OCI-LY7 (cell line): ENCODE results near the gene AFF3. TPM values are rescaled to one million over a fixed set of nuclear protein-coding genes. Genes with fewer than 3 reads are reported as not detected.

Source experiments
- BruUV-seq: library from RNA; stranded (reverse); fragments of 400-500 nt; replicated peaks from 2 replicates; lab custom pipeline; 2021; lab: Mats Ljungman, UMichigan
- CTCF ChIA-PET: fragments of 300-600 bp; sonication (Branson Sonifier 250); formaldehyde crosslinking; loops from one replicate; lab custom pipeline; 2022; ENCODE audit warnings: antibody characterized with exemption; ENCODE audit not compliant: unreplicated experiment; lab: Charles Lee
- POLR2A ChIA-PET: fragments of 300-600 bp; sonication (Branson Sonifier 250); formaldehyde crosslinking; loops from one replicate; lab custom pipeline; 2022; ENCODE audit warnings: antibody characterized with exemption; lab: Charles Lee
- DNase-seq: peaks from one replicate; pipeline ENCODE4 v3.0.0-alpha.2; 2015; ENCODE audit warnings: low spot score
- H2AFZ ChIP-seq: fragments of 200-600 bp; sonication (generic), shearing (Covaris generic); 2 replicates; pipeline ENCODE4 v1.6.1; 2014; ENCODE audit warnings: mild to moderate bottlenecking, antibody characterized with exemption, low read length, moderate library complexity
- H3K27ac ChIP-seq: fragments of 200-600 bp; sonication (generic); 2 replicates; pipeline ENCODE4 v1.5.1; 2014; ENCODE audit warnings: mixed run types, low read depth, mild to moderate bottlenecking, moderate library complexity, low read length, inconsistent platforms; ENCODE audit not compliant: poor library complexity, severe bottlenecking
- H3K36me3 ChIP-seq: fragments of 200-600 bp; sonication (generic); 2 replicates; pipeline ENCODE4 v1.6.1; 2014; ENCODE audit warnings: mild to moderate bottlenecking, antibody characterized with exemption, low read length, moderate library complexity, mixed read lengths; ENCODE audit not compliant: insufficient read depth
- H3K4me1 ChIP-seq: fragments of 200-600 bp; sonication (generic); 2 replicates; pipeline ENCODE4 v1.5.1; 2014; ENCODE audit warnings: mild to moderate bottlenecking, low read length; ENCODE audit not compliant: insufficient read depth, poor library complexity, severe bottlenecking
- H3K4me2 ChIP-seq: fragments of 200-600 bp; sonication (generic); 2 replicates; pipeline ENCODE4 v1.6.1; 2014; ENCODE audit warnings: mild to moderate bottlenecking, low read length
- H3K4me3 ChIP-seq: fragments of 200-600 bp; sonication (generic); 2 replicates; pipeline ENCODE4 v1.5.1; 2014; ENCODE audit warnings: mild to moderate bottlenecking, low read depth, low read length; ENCODE audit not compliant: poor library complexity, severe bottlenecking
- H3K79me2 ChIP-seq: fragments of 200-600 bp; sonication (generic); 2 replicates; pipeline ENCODE4 v1.6.1; 2016; ENCODE audit warnings: low read depth, mild to moderate bottlenecking, low read length, moderate library complexity, mixed read lengths; ENCODE audit not compliant: insufficient read depth
- H3K9me2 ChIP-seq: fragments of 200-600 bp; sonication (generic); 2 replicates; pipeline ENCODE4 v1.6.1; 2016; ENCODE audit warnings: mild to moderate bottlenecking, low read length, mixed read lengths; ENCODE audit not compliant: insufficient read depth
- H3K9me3 ChIP-seq: fragments of 200-600 bp; sonication (generic); 2 replicates; pipeline ENCODE4 v1.6.1; 2014; ENCODE audit warnings: mild to moderate bottlenecking, mixed run types, low read length, mixed read lengths
- H4K20me1 ChIP-seq: fragments of 200-600 bp; sonication (generic); 2 replicates; pipeline ENCODE4 v1.6.1; 2014; ENCODE audit warnings: mild to moderate bottlenecking, antibody characterized with exemption, low read length, moderate library complexity, mixed read lengths; ENCODE audit not compliant: insufficient read depth
- EZH2phosphoT487 ChIP-seq: fragments of 200-600 bp; sonication (generic); IDR thresholded peaks from 2 replicates; pipeline ENCODE4 v1.6.1; 2018; ENCODE audit warnings: low read depth, borderline replicate concordance, mild to moderate bottlenecking, mixed run types, antibody characterized with exemption, low read length, moderate library complexity, mixed read lengths
- intact Hi-C: fragments of 100-400 bp; cut with micrococcal nuclease; formaldehyde crosslinking; loops from one replicate; pipeline ENCODE4 v1.10.0; 2022; ENCODE audit not compliant: unreplicated experiment
- total RNA-seq, 2 experiments: library from RNA; depleted of rRNA in 1 of 2; stranded (reverse); fragments of >200 nt in 1 of 2; shearing (Covaris generic) in 1 of 2; gene quantifications; 2 replicates each; pipeline ENCODE4 v1.2.3, GENCODE V29; 2014 to 2022
- TF ChIP-seq, protein P1 (sequence below): fragments of 200-600 bp; sonication (generic); conservative IDR thresholded peaks from 2 replicates; pipeline ENCODE4 v1.5.1; 2014; ENCODE audit warnings: mild to moderate bottlenecking, antibody characterized with exemption, low read length, moderate library complexity, mixed read lengths

The AFF3 gene
- total RNA-seq, 2 experiments from 2014 or later, result 131 to 133 TPM

DNA sequence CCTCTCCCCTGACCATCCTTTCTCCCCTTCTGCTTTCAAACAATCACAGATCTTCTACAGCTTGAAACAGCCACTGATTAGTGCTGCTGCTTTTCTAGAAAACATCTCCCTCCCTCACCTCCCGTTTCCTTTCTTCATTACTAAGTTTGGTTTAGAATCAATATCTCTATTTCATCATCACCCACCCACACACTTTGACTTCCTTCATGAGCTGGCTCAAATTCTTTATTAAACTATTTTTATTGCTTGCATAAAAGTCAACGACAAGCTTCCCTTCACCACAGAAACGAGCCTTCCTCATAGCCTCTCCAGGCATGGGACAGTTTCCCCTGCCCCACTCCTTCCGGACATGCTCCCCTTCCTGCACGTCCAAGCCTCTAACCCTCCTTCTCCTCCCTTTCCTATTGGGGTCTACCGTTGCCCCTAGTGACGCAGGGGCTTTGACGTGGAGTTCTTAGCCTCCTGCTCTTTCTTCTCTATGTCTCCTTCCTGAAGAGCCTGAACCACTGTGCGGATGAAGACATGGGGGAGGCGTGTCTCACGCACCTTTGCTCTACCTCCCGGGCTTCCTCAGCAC, 172.0 kb downstream of the AFF3 start:
- intact Hi-C loops, result no loop called here
- Histone ChIP-seq H2AFZ (no peak overlapping the region), H4K20me1 (no peaks in the 10 kb centered on the region), H3K79me2 (no peaks in the 10 kb centered on the region), H3K4me2 (no peak overlapping the region), H3K4me1 (no peaks in the 10 kb centered on the region), H3K9me3 (no peaks in the 10 kb centered on the region), H3K9me2 (no peaks in the 10 kb centered on the region), H3K4me3 (no peak overlapping the region), H3K36me3 (peaks cover 43% of the 10 kb centered on the region), H3K27ac (no peak overlapping the region)
- TF ChIP-seq EZH2phosphoT487, result no peak
- TF ChIP-seq, protein P1, sequence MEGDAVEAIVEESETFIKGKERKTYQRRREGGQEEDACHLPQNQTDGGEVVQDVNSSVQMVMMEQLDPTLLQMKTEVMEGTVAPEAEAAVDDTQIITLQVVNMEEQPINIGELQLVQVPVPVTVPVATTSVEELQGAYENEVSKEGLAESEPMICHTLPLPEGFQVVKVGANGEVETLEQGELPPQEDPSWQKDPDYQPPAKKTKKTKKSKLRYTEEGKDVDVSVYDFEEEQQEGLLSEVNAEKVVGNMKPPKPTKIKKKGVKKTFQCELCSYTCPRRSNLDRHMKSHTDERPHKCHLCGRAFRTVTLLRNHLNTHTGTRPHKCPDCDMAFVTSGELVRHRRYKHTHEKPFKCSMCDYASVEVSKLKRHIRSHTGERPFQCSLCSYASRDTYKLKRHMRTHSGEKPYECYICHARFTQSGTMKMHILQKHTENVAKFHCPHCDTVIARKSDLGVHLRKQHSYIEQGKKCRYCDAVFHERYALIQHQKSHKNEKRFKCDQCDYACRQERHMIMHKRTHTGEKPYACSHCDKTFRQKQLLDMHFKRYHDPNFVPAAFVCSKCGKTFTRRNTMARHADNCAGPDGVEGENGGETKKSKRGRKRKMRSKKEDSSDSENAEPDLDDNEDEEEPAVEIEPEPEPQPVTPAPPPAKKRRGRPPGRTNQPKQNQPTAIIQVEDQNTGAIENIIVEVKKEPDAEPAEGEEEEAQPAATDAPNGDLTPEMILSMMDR, result no peak
- POLR2A ChIA-PET, result interaction anchor here (0.7 kb wide), 1 partner anchor 14 kb away, joined by 3 read pairs; no protein-coding TSS in a partner anchor
- CTCF ChIA-PET, result no interaction called here
- BruUV-seq, result no TSS peak
- no peak for DNase-seq

DNA sequence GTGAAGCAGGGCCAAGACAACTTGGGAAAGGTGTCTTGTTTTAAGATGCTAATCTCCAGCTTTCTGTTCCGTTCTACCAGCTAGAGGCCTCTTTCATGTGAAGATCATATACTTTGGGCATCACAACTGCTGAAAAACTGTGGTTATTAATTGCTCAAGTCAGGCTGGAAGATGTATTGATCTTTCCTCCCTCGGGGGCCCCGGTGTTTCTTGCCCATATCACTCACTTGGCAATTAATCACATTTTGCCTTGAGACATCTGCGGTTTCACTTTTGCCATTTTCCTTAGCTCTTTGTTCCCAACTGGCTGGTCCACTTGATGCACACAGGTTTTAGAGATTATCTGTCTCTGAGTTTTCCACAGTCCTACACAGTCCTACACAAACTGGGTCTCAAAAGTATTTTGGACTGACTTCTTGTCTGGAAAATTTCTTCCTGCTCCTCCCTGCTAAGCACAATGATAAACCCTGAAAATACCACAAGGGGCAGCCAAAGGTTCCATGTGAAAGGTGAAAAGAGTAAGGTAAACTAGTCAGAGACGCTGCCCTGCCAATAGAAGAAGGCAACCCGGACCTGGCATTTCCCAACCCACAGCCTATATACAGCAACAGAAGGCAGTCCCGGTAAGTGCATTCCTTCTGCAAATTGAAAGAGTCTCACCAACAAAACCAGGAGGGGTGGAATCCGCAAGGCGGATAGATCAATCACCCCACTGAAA, 181.0 kb downstream of the AFF3 start:
- TF ChIP-seq EZH2phosphoT487, result no peak
- TF ChIP-seq, protein P1, result no peak
- POLR2A ChIA-PET, result no interaction called here

More for the DNA sequence above, 181.0 kb downstream of the AFF3 start:
- Histone ChIP-seq H3K4me3 (no peak overlapping the region), H3K9me2 (no peaks in the 10 kb centered on the region), H3K27ac (no peak overlapping the region), H2AFZ (no peak overlapping the region), H4K20me1 (no peaks in the 10 kb centered on the region; the same call in 1 of the 2 replicates), H3K9me3 (peaks cover 5% of the 10 kb centered on the region; the same call in 1 of the 2 replicates), H3K4me2 (no peak overlapping the region), H3K79me2 (peaks cover 17% of the 10 kb centered on the region; the same call in 1 of the 2 replicates), H3K36me3 (peaks cover 24% of the 10 kb centered on the region), H3K4me1 (peaks cover 3% of the 10 kb centered on the region)
- DNase-seq, result no peak
- no TSS peak for BruUV-seq
- intact Hi-C loops, result no loop called here
- CTCF ChIA-PET, result no interaction called here
